ENCODE data around the gene CDK14. TPM values are rescaled to one million over a fixed set of nuclear protein-coding genes. Genes with fewer than 3 reads are reported as not detected.

The CDK14 gene
- total and polyA plus RNA-seq, 10 of the 15 experiments (the other 5 are each of a cell fraction or from before 2014, with no cell fraction given) = 6.5 to 61.3 (median 24.2) TPM

- peak; percentile 77 for TF ChIP-seq PKNOX1 (IDR thresholded peaks at IDR 0.05)
- no peak for TF ChIP-seq CHD4 (IDR thresholded peaks at IDR 0.05)
- no peak for TF ChIP-seq ZNF207 (IDR thresholded peaks at IDR 0.05; ENCODE audit: borderline replicate concordance)
- no peak for TF ChIP-seq RELA (IDR thresholded peaks at IDR 0.05; ENCODE audit: borderline replicate concordance, partially characterized antibody)
- TF ChIP-seq NR2C1 (IDR thresholded peaks at IDR 0.05) = no peak
- peak; percentile 28; the same call in 1 of the 2 replicates for TF ChIP-seq POLR2A (IDR thresholded peaks at IDR 0.05; ENCODE audit: low read depth, low read length)
Measured at GRCh38 chr7:90613088-90613498, 17.0 kb downstream of the CDK14 start (continued).

- no peaks in the 10 kb centered on the region for H4K20me1 ChIP-seq (ENCODE audit: control insufficient read depth, insufficient read depth)
- TF ChIP-seq CREM (IDR thresholded peaks at IDR 0.05; ENCODE audit: low read depth) (no peak), CBX3 (IDR thresholded peaks at IDR 0.05; ENCODE audit: borderline replicate concordance, low read depth) (no peak), FOS (IDR thresholded peaks at IDR 0.05; ENCODE audit: borderline replicate concordance, extremely low read depth, insufficient read length) (no peak), KDM1A (IDR thresholded peaks at IDR 0.05; ENCODE audit: borderline replicate concordance) (no peak), NR2C2 (IDR thresholded peaks at IDR 0.05; ENCODE audit: borderline replicate concordance, control insufficient read depth, insufficient read length, low read depth) (no peak)
- TF ChIP-seq, protein P1, sequence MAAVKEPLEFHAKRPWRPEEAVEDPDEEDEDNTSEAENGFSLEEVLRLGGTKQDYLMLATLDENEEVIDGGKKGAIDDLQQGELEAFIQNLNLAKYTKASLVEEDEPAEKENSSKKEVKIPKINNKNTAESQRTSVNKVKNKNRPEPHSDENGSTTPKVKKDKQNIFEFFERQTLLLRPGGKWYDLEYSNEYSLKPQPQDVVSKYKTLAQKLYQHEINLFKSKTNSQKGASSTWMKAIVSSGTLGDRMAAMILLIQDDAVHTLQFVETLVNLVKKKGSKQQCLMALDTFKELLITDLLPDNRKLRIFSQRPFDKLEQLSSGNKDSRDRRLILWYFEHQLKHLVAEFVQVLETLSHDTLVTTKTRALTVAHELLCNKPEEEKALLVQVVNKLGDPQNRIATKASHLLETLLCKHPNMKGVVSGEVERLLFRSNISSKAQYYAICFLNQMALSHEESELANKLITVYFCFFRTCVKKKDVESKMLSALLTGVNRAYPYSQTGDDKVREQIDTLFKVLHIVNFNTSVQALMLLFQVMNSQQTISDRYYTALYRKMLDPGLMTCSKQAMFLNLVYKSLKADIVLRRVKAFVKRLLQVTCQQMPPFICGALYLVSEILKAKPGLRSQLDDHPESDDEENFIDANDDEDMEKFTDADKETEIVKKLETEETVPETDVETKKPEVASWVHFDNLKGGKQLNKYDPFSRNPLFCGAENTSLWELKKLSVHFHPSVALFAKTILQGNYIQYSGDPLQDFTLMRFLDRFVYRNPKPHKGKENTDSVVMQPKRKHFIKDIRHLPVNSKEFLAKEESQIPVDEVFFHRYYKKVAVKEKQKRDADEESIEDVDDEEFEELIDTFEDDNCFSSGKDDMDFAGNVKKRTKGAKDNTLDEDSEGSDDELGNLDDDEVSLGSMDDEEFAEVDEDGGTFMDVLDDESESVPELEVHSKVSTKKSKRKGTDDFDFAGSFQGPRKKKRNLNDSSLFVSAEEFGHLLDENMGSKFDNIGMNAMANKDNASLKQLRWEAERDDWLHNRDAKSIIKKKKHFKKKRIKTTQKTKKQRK (IDR thresholded peaks at IDR 0.05; ENCODE audit: low read depth, low read length) = no peak
- no peak for DNase-seq (ENCODE audit: low read depth, low spot score)
- SMC1A ChIA-PET (ENCODE audit: uncharacterized antibody, unreplicated experiment) = interaction anchor here (0.6 to 2.3 kb wide), 6 partner anchors 11 to 417 kb away, joined by 3 to 7 read pairs (median 6); no protein-coding TSS in a partner anchor
- in situ Hi-C loops (cut with MboI) = no loop called here
- POLR2A ChIA-PET = interaction anchor here (0.7 kb wide), 1 partner anchor 18 kb away, joined by 3 read pairs; no protein-coding TSS in a partner anchor
- RAD21 ChIA-PET (ENCODE audit: unreplicated experiment) = interaction anchor here (0.8 to 1.4 kb wide), 6 partner anchors 11 to 162 kb away, joined by 3 to 5 read pairs (median 3); partner anchors contain the start of gene CDK14
- H3K4me3 ChIP-seq = no peak overlapping the region
- H3K9ac ChIP-seq (ENCODE audit: control insufficient read depth, insufficient read depth, low read length) = no peak overlapping the region
- no peaks in the 10 kb centered on the region for H3K4me1 ChIP-seq (ENCODE audit: control insufficient read depth, insufficient read depth, low read length)
- H3K27ac ChIP-seq (ENCODE audit: control insufficient read depth, insufficient read depth) = no peak overlapping the region
- H2AFZ ChIP-seq (ENCODE audit: control insufficient read depth, low read depth, low read length) = peak overlapping the region; percentile 30; the same call in 1 of the 2 replicates
- intact Hi-C loops (cut with micrococcal nuclease; ENCODE audit: unreplicated experiment) = no loop called here
- WGBS (ENCODE audit: insufficient coverage, insufficient replicate concordance, low lambda C conversion rate, missing lambda C conversion rate) = 20% methylated on average over 3 of the region's 3 CpGs
- no TSS peak for BruUV-seq (replicated peaks)
- CTCF ChIA-PET = interaction anchor here (0.6 to 4.3 kb wide), 4 partner anchors 12 to 165 kb away, joined by 3 to 22 read pairs (median 4); no protein-coding TSS in a partner anchor
- no peaks in the 10 kb centered on the region for H3K9me3 ChIP-seq (replicated peaks; ENCODE audit: control insufficient read depth, insufficient read depth, low read length)
- H3K4me2 ChIP-seq (ENCODE audit: control insufficient read depth, insufficient read depth) = no peak overlapping the region; the same call in 1 of the 2 replicates
- peak; percentile 18 for FAIRE-seq
- no peak for ATAC-seq
- no peaks in the 10 kb centered on the region; a peak in 1 of 4 replicates for H3K36me3 ChIP-seq (ENCODE audit: control insufficient read depth in 2 of 2, insufficient read depth in 2 of 2, low read length in 1 of 2)
- H3K79me2 ChIP-seq (ENCODE audit: control insufficient read depth, insufficient read depth, low read length) = no peaks in the 10 kb centered on the region; the same call in 1 of the 2 replicates
- no peaks in the 10 kb centered on the region for H3K27me3 ChIP-seq (replicated peaks in 1 of 2; ENCODE audit: control insufficient read depth in 2 of 2, insufficient read depth in 2 of 2, low read length in 1 of 2)
Measured at GRCh38 chr7:90617442-90617841, 21.3 kb downstream of the CDK14 start.

All from GM12878 (cell line).